HG02571 (cell line): ENCODE data around the gene CHD5.
"Not testable (repeated sequence)": the region's sequence is repeated elsewhere in the genome, so short reads cannot be mapped to it uniquely, and the experiment has no call there.

ENCODE experiments used
- ATAC-seq: cut with Tn5 transposase; IDR thresholded peaks from one replicate; pipeline ENCODE4 v1.9.1; 2021; ENCODE audit warnings: mild to moderate bottlenecking, moderate library complexity; ENCODE audit not compliant: unreplicated experiment

Gene CHD5

DNA sequence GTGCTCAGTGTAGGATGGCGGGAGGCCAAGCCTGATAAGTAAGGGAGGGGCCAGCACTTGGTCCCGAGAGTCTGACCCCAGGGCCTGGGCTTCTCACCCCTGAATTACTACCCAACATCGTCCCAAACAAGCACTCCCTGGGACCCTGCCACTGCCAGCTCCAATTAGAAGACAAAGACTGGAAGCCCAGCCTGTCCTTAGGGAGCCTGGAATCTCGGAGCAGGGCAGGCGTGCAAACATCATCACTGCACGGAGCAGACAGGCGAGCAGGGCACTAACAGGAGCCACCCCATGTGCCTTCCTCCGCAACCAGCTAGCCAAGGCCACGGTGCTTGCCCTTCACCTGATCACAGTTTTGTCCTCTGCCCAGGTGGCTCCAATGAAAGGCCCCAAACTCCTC is 111.2 kb downstream of the CHD5 start:
- no peak for ATAC-seq

DNA sequence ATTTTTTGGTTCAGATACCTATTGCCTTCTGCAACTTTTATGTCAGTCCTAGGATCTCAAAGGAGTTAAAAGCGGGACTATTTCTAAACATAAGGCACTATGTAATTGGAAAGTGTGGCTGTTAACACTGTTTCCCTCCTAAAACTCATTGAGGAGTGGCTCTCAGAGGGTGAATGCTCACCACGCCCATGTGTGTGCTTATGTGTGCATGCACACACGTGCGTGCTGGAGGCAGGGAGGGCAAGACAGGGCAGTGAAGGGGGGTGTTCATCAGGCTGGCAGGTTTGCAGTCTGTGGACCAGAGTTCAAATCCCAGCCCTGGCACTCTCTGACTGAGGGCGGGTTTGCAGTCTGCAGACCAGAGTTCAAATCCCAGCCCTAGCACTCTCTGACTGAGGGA is 112.0 kb downstream of the CHD5 start:
- ATAC-seq = no peak

DNA sequence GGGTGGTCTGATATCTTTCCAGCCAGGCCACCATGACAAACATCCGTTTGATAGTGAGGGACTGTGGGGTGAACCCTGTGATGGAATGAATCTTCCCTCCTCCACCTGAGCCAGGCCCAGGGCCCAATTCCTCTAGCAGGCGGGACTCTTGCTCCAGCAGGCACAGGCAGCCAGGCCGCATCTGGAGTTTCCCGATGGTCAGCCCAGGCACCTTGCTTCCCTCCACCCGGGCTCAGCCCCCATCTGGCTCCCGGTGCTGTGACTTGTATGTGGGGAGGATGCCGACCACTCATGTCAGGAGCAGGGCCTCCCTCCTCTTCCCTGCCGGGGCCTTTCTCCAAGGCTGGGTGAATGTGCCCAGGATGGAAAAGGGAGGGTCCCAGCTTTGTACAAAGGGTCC is 113.4 kb downstream of the CHD5 start:
- no peak for ATAC-seq

DNA sequence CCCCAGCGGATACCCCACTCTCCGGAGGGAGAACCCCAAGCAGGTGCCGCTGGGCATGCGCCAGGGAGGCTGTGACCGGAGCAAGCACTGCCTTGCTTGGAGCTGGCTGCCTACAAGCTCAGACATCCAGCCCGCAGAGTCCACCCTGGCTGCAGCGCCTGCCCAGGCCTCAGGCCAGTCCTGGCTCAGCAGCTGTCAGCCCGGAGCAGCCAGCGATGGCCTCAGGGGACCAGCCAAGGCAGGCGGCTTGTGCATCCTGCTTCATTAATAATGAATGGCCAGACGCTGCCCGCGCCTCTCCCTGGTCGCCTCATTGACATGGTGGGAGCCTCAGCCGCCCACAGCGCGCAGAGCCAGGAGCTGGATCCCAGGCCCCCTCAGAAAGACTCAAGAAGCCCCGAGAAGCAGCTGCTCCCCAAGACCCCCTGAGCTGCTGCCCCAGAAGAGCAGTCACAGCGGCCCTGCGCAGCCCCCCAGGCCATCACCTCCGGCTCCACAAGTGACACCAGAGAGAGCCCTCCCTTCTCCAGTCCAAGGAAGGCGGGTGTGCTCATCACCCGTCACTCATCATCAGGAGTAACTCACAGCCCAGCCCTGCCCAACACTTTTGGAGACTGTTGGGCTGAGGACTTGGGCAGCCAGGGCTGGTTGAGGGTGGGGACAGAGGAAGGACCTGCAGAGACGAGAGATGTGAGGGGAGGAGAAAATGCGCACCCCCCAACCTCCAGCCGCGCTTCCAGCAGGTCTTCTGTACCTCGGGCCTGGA is 114.8 kb downstream of the CHD5 start:
- ATAC-seq = no peak

DNA sequence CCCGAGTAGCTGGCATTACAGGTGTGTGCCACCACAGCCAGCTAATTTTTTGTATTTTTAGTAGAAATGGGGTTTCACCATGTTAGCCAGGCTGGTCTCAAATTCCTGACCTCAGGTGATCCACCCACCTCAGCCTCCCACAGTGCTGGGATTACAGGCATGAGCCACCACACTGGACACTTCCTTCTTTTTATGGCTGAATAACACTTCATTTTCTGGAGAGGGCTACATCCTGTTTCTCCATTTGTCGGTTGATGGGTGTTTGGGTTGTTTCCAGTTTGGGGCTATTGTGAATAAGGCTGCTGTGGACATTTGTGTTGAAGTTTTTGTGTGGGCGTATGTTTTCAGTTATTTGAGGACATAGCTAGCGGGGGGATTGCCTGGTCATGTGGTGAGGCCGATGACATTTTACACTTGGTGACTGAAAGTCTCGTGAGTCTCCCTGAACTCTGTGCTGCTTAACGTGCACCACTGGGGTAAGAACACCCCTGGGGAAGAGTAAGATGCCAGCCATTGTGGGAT is 116.5 kb downstream of the CHD5 start:
- not testable (repeated sequence) for ATAC-seq

DNA sequence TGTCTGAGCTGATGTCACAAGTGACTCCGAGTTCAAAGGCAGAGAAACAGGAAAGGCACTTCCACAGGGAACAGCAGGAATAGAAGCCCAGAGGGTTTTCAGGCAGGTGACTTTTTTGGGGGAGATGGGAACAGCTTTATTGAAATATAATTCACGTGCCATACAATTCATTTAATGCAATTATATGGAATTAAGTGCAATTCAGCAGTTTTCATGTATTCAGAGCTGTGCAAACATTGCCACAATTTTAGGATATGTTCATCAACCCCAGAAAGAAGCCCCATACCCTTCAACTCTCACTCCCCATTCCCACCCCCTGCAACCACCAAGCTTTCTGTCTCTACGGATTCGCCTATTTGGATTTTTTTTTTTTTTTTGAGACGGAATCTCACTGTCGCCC is 117.5 kb downstream of the CHD5 start:
- no peak for ATAC-seq

DNA sequence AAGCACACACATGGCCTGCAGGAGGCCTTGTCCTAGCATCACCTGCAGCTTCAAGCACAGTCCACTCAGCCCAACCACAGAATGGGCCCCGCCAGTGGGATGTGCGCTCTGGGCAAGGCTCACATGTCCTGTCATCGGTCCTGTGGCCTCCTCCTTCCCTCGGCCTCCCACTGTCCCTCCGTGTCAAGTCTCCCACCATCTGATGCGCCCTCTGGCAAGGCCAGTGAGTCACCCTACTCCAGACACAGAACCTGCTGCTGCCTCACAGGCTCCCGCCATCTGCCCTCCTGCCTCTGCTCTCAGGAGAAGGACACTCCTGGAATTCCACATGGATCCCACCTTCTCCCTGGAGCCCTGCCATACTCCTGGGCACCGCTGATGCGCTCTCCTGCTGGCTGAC is 120.3 kb downstream of the CHD5 start:
- ATAC-seq = no peak

DNA sequence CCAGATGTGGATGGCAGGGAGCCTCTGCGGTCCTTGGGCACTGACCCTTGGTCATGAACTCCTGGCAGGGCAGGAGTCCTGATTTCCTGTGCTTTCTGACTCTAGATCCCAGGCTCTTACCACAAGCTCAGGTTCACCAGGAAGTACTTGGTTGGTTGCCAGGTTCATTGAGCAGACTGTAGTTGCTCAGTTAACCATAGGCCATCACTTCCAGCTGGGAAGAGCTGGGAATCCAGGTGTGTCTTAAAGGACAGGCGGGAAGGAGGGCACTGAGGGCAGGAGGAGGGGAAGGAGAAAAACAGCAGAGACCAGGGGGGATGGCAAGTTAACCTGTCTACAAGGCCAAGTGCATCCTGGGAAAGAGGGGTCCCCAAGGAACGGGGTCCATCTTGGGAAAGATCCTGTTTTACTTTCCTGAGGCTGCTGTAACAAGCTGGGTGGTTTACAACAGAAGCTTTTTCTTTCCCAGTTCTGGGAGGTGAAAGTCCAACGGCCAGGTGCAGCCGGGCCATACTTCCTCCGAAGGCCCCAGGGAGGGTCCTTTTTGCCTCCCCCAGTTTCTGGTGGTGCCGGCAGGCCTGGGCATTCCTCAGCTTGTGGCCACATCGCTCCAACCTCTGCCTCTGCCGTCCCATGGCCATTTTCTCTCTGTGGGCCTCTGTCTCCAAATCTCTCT is 122.8 kb downstream of the CHD5 start:
- no peak for ATAC-seq

DNA sequence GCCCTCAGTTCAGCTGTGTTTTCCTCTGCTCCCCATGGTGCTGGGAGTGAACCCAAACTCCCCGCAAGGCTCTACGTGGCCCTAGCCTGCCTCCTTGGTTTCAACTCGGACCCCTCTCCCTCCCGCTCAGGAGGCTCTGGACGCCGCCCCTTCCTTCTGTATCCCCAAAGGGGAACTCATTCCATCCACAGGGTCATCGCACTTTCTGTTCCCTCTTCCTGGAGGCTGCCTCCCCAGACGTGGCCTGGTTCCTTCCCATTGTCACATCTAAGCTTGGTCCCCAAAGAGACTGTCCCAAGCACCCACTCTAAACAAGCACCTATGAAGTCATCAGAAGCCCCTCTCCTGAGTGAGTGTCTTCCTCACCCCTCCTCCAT is 123.6 kb downstream of the CHD5 start:
- ATAC-seq = no peak

DNA sequence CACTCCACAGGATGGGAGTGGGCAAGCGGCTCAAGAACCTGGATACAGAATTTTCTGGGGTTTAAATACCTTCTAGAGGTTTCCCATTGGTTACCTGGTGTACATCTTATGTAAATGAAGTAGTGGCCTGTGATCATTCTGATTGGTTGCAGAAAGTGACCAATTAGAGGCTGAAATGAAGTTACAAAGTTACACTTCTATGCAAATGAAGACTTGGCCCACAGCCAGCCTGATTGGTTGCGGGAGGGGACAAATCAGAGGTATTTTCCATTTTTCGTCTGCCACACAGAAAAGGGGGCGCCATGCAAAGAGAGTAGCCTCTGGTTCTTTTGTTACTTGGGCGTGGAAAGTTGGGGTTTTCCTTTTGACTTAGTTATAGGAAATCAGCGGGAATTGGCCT is 125.5 kb downstream of the CHD5 start:
- ATAC-seq = no peak

DNA sequence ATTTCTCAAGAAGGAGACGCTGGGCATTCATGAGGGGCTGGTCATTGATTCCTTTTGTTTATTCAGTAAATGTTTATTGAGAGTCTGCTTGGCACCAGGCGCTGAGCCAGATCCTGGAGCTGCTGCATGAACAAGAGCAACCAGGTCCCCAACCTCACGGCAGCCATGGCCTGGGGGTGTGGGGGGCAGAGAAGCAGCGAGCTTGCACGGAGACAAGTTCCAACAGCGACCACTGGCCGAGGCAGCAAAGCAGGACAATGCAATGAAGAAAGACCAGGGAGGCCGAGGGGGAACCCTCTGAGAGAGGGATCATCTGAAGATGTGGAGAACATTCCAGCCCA is 126.9 kb downstream of the CHD5 start:
- no peak for ATAC-seq

DNA sequence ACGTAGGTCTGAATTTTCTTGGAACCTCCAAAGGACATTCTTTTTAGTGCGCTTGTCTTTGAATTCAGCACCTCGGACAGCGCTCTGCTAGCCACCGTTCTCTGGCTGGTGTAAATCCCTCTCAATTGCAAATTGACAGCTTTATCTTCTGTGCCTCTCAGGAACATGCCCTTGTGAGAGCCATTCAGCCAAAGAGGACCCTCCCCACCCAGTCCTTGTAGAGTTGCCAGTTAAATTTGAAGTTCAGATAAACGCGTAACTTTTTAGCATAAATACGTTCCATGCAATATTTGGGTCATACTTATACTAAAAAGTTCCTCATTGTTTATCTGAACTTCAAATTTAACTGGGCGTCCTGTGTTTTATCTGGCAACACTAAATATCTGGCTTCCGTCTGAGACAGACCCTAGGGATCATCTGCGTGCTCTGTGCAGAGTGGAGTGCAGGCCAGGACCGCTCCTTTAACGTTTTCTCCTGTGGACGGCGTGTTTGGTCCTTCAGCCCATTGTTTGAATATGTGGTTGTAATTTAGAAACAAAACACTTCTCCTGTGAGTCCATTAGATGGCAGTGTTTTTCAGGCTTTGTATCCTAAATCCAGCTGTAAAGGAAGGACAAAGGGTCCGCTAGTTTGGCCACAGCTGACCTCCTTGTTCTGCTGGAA is 127.4 kb downstream of the CHD5 start:
- no peak for ATAC-seq
